ENCODE results near the gene P2RY14. TPM values are rescaled to one million over a fixed set of nuclear protein-coding genes. Genes with fewer than 3 reads are reported as not detected.

P2RY14 gene
- total RNA-seq, 1 donor from 2014 or later: 0.11 TPM

GRCh38 chr3:151219056-151219455 lies 59.3 kb downstream of the P2RY14 start:
- H4K20me1 ChIP-seq (ENCODE audit: insufficient read depth, low read length): no peaks in the 10 kb centered on the region
- H3K4me1 ChIP-seq (ENCODE audit: insufficient read depth, low read length): peaks cover 23% of the 10 kb centered on the region
- no peaks in the 10 kb centered on the region for H3K36me3 ChIP-seq (ENCODE audit: insufficient read depth, low read length)
- TF ChIP-seq CTCF (IDR thresholded peaks at IDR 0.05; ENCODE audit: insufficient read depth, low read depth, low read length) (no peak), EZH2 (IDR thresholded peaks at IDR 0.05; ENCODE audit: insufficient read depth, low read length) (no peak)
- DNase-seq (ENCODE audit: low read depth) (peak; percentile 89), FAIRE-seq (peak; percentile 88)
- Mint-ChIP-seq H3K9me3 (ENCODE audit: unreplicated experiment) (peaks cover 13% of the 10 kb centered on the region), H3K36me3 (ENCODE audit: low read depth, unreplicated experiment) (peaks cover 17% of the 10 kb centered on the region), H3K4me1 (ENCODE audit: low read depth, unreplicated experiment) (peaks cover 40% of the 10 kb centered on the region), H3K27me3 (ENCODE audit: low read depth, unreplicated experiment) (no peaks in the 10 kb centered on the region), H3K4me3 (ENCODE audit: unreplicated experiment) (no peak overlapping the region), H3K27ac (ENCODE audit: unreplicated experiment) (peak overlapping the region; percentile 81)
- H3K79me2 ChIP-seq (ENCODE audit: insufficient read depth, low read length): no peaks in the 10 kb centered on the region
- H3K9ac ChIP-seq (ENCODE audit: low read length): peak overlapping the region; percentile 29
- no peak overlapping the region for H3K4me3 ChIP-seq (ENCODE audit: insufficient read depth, low read depth, low read length)
- H3K4me2 ChIP-seq (ENCODE audit: low read length): peak overlapping the region; percentile 66
- H3K27ac ChIP-seq (ENCODE audit: low read depth, low read length): peak overlapping the region; percentile 70
- H2AFZ ChIP-seq (ENCODE audit: low read depth, low read length): no peak overlapping the region
- H3K27me3 ChIP-seq (ENCODE audit: insufficient read depth, low read length): no peaks in the 10 kb centered on the region
- no peaks in the 10 kb centered on the region for H3K9me3 ChIP-seq (ENCODE audit: insufficient read depth, low read depth, low read length)

- Histone ChIP-seq H3K9me3 (ENCODE audit: insufficient read depth, low read depth, low read length) (no peaks in the 10 kb centered on the region), H3K4me3 (ENCODE audit: insufficient read depth, low read depth, low read length) (no peak overlapping the region), H2AFZ (ENCODE audit: low read depth, low read length) (no peak overlapping the region), H3K79me2 (ENCODE audit: insufficient read depth, low read length) (no peaks in the 10 kb centered on the region), H3K4me2 (ENCODE audit: low read length) (no peak overlapping the region), H3K27ac (ENCODE audit: low read depth, low read length) (no peak overlapping the region), H3K27me3 (ENCODE audit: insufficient read depth, low read length) (no peaks in the 10 kb centered on the region), H4K20me1 (ENCODE audit: insufficient read depth, low read length) (no peaks in the 10 kb centered on the region), H3K4me1 (ENCODE audit: insufficient read depth, low read length) (peaks cover 23% of the 10 kb centered on the region), H3K9ac (ENCODE audit: low read length) (no peak overlapping the region), H3K36me3 (ENCODE audit: insufficient read depth, low read length) (no peaks in the 10 kb centered on the region)
- Mint-ChIP-seq H3K4me3 (ENCODE audit: unreplicated experiment) (no peak overlapping the region), H3K36me3 (ENCODE audit: low read depth, unreplicated experiment) (peaks cover 17% of the 10 kb centered on the region), H3K9me3 (ENCODE audit: unreplicated experiment) (peaks cover 13% of the 10 kb centered on the region), H3K27ac (ENCODE audit: unreplicated experiment) (peak overlapping the region; percentile 64), H3K4me1 (ENCODE audit: low read depth, unreplicated experiment) (peaks cover 44% of the 10 kb centered on the region), H3K27me3 (ENCODE audit: low read depth, unreplicated experiment) (no peaks in the 10 kb centered on the region)
- DNase-seq (ENCODE audit: low read depth) (no peak), FAIRE-seq (no peak)
- TF ChIP-seq CTCF (IDR thresholded peaks at IDR 0.05; ENCODE audit: insufficient read depth, low read depth, low read length) (no peak), EZH2 (IDR thresholded peaks at IDR 0.05; ENCODE audit: insufficient read depth, low read length) (no peak)
These were observed 60.2 kb downstream of the P2RY14 start for GRCh38 chr3:151218136-151218535.

Measured in astrocyte (in vitro differentiated cells and primary cell).